Left cardiac atrium (tissue), 4 donors: ENCODE measurements around the gene KLHL42. TPM values are rescaled to one million over a fixed set of nuclear protein-coding genes. Genes with fewer than 3 reads are reported as not detected.
"Not testable (repeated sequence)": the region's sequence is repeated elsewhere in the genome, so short reads cannot be mapped to it uniquely, and the experiment has no call there.

Experiments
- ATAC-seq, 2 donors: fragments of 200-7000 bp; cut with Tn5 transposase; one replicate each; pipeline ENCODE4 v1.9.1; 2020; ENCODE audit warnings: mild to moderate bottlenecking in 2 of 2, moderate library complexity in 2 of 2
- DNase-seq: peaks from one replicate; pipeline ENCODE4 v3.0.0-alpha.2; 2020
- intact Hi-C, 2 donors: fragments of 100-400 bp; cut with DNase I; formaldehyde crosslinking; loops; one replicate each; pipeline versions ENCODE4 v1.14.1 to v1.15.1; 2022 to 2023
- long read RNA-seq: library from polyadenylated mRNA; unstranded; transcript quantifications from one replicate; pipeline ENCODE4 v2.0.0, GENCODE V29; 2021
- total RNA-seq, 2 donors: library from RNA; stranded (reverse); fragmentation: NEBNext Ultra II Directional; extraction: Animal tissue kit (Norgen Biotek cat#: 25700); gene quantifications; one replicate each; pipeline ENCODE4 v1.2.1, GENCODE V29; 2021
- donor health status: DM: no; HTN: yes; CAD: no.
- donor health status: DM: no; HTN: yes; CAD: no; lungs with severe emphysema.
- donor health status: DM: yes; HTN: yes; CAD: no.
- donor health status: Dilated cardiomyopathy.

The KLHL42 gene
- 10 to 100 TPM in 1 of 2 donors, 1 to 10 TPM in 1; 7.0 to 12.7 TPM for total RNA-seq
- long read RNA-seq, full-length matches to known transcripts: 19 of 22 reads
- long read RNA-seq, partial matches to known transcripts: 0 of 22 reads
- long read RNA-seq, other reads (novel, unspliced or antisense): 3 of 22 reads

DNA sequence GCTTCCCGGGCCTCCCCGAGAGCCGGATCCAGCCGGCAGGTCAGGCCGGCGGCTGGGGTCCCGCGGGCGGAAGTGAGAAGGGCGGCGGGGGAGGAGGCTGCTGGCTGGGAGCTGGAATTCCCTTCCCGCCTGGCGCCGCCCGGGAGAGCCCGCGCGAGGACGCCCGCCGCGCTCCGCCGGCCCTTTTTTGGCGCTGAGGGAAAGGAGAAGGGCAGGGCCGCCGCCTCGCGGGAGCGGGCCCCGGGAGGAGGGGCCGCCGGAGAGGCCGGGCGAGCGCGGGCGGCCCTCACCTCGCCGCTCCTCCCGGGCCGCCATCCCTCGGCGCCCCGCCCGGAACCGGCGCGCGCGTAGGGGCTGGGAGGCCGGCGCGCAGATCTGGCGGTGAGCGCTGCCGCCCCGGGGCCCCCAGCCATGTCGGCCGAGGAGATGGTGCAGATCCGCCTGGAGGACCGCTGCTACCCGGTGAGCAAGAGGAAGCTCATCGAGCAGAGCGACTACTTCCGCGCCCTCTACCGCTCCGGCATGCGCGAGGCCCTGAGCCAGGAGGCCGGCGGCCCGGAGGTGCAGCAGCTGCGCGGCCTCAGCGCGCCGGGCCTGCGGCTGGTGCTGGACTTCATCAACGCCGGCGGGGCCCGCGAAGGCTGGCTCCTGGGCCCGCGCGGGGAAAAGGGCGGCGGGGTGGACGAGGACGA, at the start of gene KLHL42, which contains the start of gene MANSC4:
TSS of gene KLHL42 (plus strand) at position 314 of the 692 bp plus-strand sequence. CDS start at position 412, 98 bp downstream.
TSS of gene MANSC4 (minus strand) at position 317 of the 692 bp plus-strand sequence. CDS start 8,960 bp downstream, outside the sequence.
- intact Hi-C loops: no loop called here
- peak; percentile 93 to 96 for ATAC-seq

DNA sequence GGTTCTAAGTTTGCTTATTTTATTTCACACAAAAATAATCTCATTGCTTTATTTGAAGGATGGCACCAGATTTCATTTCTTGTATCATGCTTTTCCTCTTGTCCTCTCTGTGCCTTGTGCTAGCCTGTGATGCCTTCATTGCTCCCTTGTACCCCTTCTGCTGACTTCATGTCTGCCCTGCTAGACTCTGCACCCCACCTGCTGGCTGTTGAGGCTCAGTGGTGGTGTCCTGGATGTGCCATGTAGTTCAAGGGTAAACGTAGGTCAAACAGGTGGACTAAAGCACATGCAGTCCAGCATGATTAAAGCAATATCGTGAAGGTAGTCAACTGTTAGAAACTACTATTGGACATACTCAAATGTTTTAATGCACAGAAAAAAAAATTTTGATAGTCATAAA, 47.8 kb upstream of the KLHL42 start:
- ATAC-seq (peak in 1 of 2 donors; percentile 30), DNase-seq (no peak)
- intact Hi-C loops: loop anchor here (2.0 to 10.0 kb wide), 3 partner anchors 90 to 209 kb away; no protein-coding TSS in a partner anchor

More for the DNA sequence above, at the start of gene KLHL42, which contains the start of gene MANSC4:
- DNase-seq: peak; percentile 82

DNA sequence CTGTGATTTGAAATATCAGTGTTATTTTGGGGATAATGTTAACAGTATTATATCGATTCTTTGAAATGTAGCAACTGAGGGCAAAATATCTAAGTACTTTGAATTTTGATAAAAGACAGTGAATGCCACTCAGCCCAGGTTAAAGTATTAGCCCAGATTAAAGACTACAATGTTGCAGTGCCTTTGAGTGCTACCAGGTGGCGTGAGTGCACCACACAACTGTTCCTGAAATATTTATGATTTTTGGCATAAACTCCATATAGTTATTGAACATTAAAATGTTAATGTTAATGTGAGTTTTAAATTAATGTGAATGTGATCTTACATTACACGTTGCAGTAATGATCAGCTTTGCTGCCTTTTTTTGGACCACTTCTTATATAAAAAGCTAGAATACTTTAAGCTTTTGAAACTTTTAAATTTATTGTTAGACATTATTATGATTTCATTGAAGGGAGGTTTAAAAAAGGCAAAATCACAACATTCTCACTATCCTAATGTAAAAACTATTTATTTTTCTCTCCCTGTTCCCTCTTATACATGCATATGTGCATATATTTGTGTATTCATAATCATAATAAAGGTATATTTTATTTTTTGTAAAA, 46.9 kb upstream of the KLHL42 start:
- ATAC-seq: peak; percentile 47 to 58
- intact Hi-C loops: loop anchor here (2.0 to 10.0 kb wide), 3 partner anchors 89 to 208 kb away; no protein-coding TSS in a partner anchor
- DNase-seq: no peak

DNA sequence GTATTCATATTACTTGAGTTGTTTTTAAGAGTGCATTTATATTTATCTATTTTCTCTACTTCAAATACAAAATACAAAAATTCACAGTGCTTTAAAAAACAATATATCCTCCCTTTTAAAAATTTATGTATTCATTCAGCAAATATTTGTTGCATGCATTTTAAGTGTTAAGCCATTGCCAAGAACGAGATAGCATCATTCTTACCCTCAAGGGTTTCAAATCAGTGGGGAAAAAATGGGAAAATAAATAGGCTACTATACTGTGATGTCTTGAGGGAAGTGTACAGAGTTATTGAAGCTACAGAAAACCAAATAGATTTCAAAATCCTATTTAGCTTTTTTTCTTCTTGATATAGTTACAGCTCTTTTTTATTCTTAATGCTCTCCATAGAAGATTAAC, 46.2 kb upstream of the KLHL42 start:
- ATAC-seq (no peak), DNase-seq (no peak)
- intact Hi-C loops: loop anchor here (2.0 to 10.0 kb wide), 3 partner anchors 89 to 207 kb away; no protein-coding TSS in a partner anchor

DNA sequence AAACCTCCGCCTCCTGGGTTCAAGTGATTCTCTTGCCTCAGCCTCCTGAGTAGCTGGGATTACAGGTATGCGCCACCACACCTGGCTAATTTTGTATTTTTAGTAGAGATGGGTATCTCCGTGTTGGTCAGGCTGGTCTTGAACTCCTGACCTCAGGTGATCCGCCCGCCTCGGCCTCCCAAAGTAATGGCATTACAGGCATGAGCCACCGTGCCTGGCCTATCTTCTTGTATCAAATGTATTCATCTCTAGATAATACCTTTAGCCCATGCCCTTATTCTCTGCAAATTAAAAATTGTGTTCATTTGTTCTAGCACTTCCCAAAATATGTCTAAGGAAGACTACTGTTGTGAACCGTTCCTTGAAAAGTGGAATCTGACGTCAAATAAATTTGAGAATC, 45.7 kb upstream of the KLHL42 start:
- intact Hi-C loops: loop anchor here (5.0 to 10.0 kb wide), 2 partner anchors 88 to 200 kb away; no protein-coding TSS in a partner anchor
- DNase-seq, ATAC-seq: not testable (repeated sequence)

GRCh38 chr12:27743601-27744000, 36.4 kb upstream of the KLHL42 start:
- DNase-seq: no peak
- no peak for ATAC-seq
- intact Hi-C loops: no loop called here

DNA sequence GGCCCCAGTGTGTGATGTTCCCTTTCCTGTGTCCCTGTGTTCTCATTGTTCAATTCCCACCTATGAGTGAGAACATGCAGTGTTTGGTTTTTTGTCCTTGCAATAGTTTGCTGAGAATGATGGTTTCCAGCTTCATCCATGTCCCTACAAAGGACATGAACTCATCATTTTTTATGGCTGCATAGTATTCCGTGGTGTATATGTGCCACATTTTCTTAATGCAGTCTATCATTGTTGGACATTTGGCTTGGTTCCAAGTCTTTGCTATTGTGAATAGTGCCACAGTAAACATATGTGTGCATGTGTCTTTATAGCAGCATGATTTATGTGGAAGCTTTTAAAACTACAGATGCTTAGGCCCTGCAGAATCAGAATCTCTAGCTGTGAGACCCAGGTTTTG, 34.3 kb upstream of the KLHL42 start:
- ATAC-seq, intact Hi-C loops, DNase-seq: not testable (repeated sequence)

DNA sequence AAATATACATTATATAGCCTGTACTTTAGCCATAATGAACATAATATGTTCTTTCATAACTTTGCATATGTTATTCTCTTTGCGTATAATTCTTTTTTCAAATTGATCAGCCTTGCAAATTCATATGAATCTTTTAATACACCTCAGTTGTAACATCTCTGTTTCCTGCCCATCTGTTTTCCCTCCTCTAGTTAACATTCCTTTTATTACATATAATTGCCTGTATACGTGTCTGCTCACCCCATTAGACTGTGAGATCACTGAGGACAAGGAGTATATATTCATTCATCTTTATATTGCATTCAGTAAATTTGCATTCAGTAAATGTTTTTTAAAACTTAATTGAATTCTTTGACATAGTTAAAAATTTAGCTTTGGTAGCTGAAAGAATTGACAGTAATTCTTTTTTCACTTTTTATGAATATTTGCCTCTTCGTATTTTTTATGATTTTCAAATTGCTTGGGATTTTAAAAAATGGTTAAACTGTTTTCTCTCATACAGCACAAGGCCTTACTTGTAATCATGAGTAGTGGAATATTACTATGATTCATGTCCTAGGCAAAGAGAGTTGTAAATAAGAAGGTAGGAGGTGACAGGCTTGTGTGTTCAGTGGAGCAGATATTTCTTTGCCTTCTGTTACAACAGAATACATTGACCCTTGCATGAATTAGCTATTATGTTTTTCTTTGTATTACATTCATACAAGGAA, 32.8 kb upstream of the KLHL42 start:
- ATAC-seq (peak in 1 of 2 donors; percentile 86), DNase-seq (no peak)
- intact Hi-C loops: no loop called here

GRCh38 chr12:27751386-27752047, 28.5 kb upstream of the KLHL42 start:
- DNase-seq: no peak
- intact Hi-C loops: no loop called here
- ATAC-seq: no peak

- DNase-seq (no peak), ATAC-seq (no peak)
- intact Hi-C loops: no loop called here
Measured at GRCh38 chr12:27754795-27755194, 25.2 kb upstream of the KLHL42 start.

DNA sequence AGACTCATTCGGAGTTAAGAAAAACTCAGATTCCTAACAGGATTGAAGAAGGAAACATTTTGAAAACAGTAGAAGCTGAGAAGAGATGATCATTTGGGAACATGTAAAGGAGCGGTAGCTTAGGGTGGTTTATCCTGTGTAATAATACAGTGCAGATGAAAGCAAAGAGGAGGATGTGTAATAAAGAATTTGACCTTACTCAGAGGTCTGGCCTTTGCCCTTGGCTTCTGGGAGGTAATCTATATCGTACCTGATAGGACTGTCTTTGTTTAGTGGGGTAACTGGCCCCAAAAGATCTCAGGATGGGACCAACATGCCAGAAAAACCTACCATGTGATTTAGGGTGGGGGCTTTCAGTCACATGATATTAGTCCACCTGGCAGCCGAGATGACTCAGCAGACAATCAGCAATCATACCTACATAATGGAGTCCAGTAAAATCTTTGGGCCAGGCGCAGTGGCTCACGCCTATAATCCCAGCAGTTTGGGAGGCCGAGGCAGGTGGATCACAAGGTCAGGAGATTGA, 23.3 kb upstream of the KLHL42 start:
- intact Hi-C loops: no loop called here
- DNase-seq (no peak), ATAC-seq (no peak)

- DNase-seq (no peak), ATAC-seq (no peak)
- intact Hi-C loops: no loop called here
Measured at GRCh38 chr12:27762757-27763156, 17.3 kb upstream of the KLHL42 start.

DNA sequence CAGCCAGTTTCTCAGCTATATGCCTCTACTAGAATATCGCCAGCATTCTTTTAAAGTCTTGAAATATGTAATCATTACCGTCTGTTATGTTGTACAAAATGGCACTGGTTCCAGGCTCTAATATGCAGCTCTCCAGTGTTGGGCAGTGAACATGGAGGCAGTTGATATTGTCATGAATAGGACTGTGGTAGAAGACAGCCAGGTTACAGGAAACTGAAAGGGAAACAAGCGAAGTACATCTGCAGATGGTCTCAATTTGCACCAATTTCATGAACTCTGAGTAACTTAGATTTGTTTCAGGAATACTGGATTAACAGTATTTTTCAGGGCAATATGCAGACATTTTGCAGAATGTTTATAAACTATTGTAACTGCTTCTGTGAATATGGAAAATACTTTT, 13.4 kb upstream of the KLHL42 start:
- intact Hi-C loops: no loop called here

DNA sequence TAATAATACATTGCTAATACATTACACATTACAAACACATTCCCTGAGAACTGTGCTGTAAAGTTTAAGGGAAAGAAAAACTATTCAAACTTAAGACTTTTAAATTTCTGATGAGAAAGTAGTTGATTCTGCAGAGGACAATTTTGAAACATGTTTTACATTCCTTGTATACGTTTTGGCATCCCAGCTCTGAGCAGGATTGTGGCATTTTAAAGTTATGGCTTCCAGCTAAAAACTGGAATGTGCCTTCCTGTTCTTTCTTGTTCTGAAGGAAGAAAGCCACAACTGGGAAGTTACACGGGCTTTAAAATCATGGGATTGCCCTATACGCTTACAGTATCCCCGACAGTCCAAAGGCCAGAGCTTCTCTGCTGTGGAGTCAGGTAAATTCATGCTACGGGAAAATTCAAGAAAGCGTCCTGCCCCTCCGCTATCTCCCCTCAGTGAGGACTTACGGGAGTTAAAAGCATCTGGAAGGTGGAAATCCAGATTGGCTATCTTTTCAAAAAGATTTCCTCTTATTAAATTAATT, 10.8 kb upstream of the KLHL42 start:
- ATAC-seq (no peak), DNase-seq (no peak)
- intact Hi-C loops: no loop called here

More for the DNA sequence above, 13.4 kb upstream of the KLHL42 start:
- DNase-seq: no peak
- ATAC-seq: no peak

DNA sequence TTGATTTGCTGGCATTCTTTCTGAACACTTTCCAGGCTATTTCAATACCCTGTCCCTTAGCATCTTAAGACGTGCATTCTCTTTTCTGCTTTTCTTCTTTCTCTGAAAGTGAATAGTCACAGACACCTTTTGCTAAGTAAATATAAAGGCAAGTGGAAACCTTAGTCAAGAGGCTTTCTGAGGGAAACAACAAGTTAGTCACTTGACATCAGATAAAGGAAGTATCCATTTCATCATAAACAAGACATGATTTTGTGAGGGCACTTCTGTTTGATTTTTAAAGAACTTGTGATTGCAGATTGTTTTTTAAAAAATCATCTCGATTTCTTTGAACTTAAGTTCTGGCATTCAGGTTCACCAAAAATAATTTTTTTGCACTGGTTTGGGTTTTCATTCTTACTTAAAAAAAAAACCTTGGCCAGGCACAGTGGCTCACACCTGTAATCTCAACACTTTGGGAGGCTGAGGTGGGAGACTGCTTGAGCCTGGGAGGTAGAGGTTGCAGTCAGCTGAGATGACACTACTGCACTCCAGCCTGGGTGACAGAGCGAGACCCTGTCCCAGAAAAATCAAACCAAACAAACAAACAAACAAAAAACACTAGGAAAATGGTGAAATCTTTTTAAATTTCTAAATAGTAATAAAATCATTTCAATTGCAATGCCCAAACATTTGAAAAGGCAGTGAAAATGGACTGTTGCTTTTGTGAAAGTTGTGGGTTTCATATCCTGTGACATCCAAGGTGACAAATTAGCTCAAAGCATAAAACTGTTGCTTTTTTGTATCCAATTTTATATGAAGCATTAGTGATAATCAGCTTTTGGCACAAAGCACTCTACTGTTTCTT, 8.3 kb upstream of the KLHL42 start:
- intact Hi-C loops: no loop called here
- ATAC-seq (no peak), DNase-seq (no peak)

- DNase-seq (no peak), ATAC-seq (no peak)
- intact Hi-C loops: no loop called here
Measured at GRCh38 chr12:27772328-27773049, 7.5 kb upstream of the KLHL42 start.

GRCh38 chr12:27777141-27777540, 2.9 kb upstream of the KLHL42 start:
- intact Hi-C loops: no loop called here
- ATAC-seq (no peak), DNase-seq (no peak)
